ENCODE results near the gene DCC.

DNA sequence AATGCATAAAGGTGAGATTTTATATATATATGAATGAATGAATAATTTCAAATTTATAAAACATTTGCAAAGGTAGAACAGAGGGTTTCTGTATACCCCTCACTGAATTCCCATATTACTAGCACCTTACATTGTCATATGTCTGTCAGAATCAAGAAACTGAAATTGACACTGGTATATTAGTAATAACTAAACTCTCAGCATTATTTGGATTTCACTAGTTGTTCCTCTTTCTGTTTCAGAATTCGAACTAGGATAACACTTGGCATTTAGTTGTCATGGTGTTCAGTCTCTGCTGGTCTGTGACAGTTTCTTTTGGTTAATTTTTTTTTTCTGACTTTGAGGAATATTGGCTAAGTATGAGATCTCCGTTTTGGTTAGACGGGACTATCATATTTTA, 275.9 kb downstream of the DCC start:
- TF ChIP-seq, protein P1, sequence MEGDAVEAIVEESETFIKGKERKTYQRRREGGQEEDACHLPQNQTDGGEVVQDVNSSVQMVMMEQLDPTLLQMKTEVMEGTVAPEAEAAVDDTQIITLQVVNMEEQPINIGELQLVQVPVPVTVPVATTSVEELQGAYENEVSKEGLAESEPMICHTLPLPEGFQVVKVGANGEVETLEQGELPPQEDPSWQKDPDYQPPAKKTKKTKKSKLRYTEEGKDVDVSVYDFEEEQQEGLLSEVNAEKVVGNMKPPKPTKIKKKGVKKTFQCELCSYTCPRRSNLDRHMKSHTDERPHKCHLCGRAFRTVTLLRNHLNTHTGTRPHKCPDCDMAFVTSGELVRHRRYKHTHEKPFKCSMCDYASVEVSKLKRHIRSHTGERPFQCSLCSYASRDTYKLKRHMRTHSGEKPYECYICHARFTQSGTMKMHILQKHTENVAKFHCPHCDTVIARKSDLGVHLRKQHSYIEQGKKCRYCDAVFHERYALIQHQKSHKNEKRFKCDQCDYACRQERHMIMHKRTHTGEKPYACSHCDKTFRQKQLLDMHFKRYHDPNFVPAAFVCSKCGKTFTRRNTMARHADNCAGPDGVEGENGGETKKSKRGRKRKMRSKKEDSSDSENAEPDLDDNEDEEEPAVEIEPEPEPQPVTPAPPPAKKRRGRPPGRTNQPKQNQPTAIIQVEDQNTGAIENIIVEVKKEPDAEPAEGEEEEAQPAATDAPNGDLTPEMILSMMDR (IDR thresholded peaks at IDR 0.05) = no peak
- no peak for TF ChIP-seq POLR2A (IDR thresholded peaks at IDR 0.05)
